ENCODE measurements around the gene SPTBN4. TPM values are rescaled to one million over a fixed set of nuclear protein-coding genes. Genes with fewer than 3 reads are reported as not detected.

The SPTBN4 gene
- polyA plus RNA-seq, 1 of the 3 experiments (the other 2 are of a cell fraction) = 3.1 TPM

- Histone ChIP-seq H2AFZ (ENCODE audit: low read depth) (no peak overlapping the region), H3K4me1 (ENCODE audit: control insufficient read depth in 1 of 2, insufficient read depth in 2 of 2, low read depth in 1 of 2, low read length in 1 of 2) (peaks cover 0 to 2% of the 10 kb centered on the region in 2 experiments; a peak in 2 of 4 replicates), H3K9me3 (no peaks in the 10 kb centered on the region), H3F3A (replicated peaks; ENCODE audit: insufficient read depth) (peaks cover 3% of the 10 kb centered on the region), H3K27me3 (ENCODE audit: insufficient read depth) (no peaks in the 10 kb centered on the region), H3K4me2 (no peak overlapping the region), H3K4me3 (ENCODE audit: low read depth in 2 of 2, low read length in 1 of 2) (no peak overlapping the region), H3K36me3 (replicated peaks in 1 of 2; ENCODE audit: control insufficient read depth in 1 of 2, insufficient read depth in 2 of 2, low read length in 1 of 2) (no peaks in the 10 kb centered on the region), H3K27ac (ENCODE audit: low read depth in 2 of 2, low read length in 1 of 2) (no peak overlapping the region), H4K20me1 (ENCODE audit: insufficient read depth) (no peaks in the 10 kb centered on the region), H3K9me2 (no peaks in the 10 kb centered on the region), H3K9ac (no peak overlapping the region), H3K79me2 (ENCODE audit: insufficient read depth) (no peaks in the 10 kb centered on the region)
- POLR2A ChIA-PET = no interaction called here
- TF ChIP-seq IRF3 (IDR thresholded peaks at IDR 0.05; ENCODE audit: low read depth, low read length) (no peak), RXRA (IDR thresholded peaks at IDR 0.05; ENCODE audit: borderline replicate concordance, low read depth) (no peak), GABPA (IDR thresholded peaks at IDR 0.05; ENCODE audit: low read depth) (no peak), CHD2 (IDR thresholded peaks at IDR 0.05; ENCODE audit: low read length, partially characterized antibody) (no peak), FOXJ3 (CRISPR knock-in tag; IDR thresholded peaks at IDR 0.05) (no peak), FOSL2 (IDR thresholded peaks at IDR 0.05; ENCODE audit: borderline replicate concordance, low read depth) (no peak), GATA2 (CRISPR knock-in tag; IDR thresholded peaks at IDR 0.05) (no peak), MAX (IDR thresholded peaks at IDR 0.05; ENCODE audit: low read depth) (no peak), RCOR1 (IDR thresholded peaks at IDR 0.05; ENCODE audit: low read length) (no peak), CTCF (IDR thresholded peaks at IDR 0.05) (no peak)
- 91% methylated on average over 4 of the region's 4 CpGs for WGBS (ENCODE audit: low lambda C conversion rate)
- DNase-seq = no peak
- CTCF ChIA-PET = no interaction called here
These were observed 17.3 kb upstream of the SPTBN4 start for GRCh38 chr19:40449506-40449905.

- no peaks in the 10 kb centered on the region for H3K9me2 ChIP-seq
- H3K79me2 ChIP-seq (ENCODE audit: insufficient read depth) = no peaks in the 10 kb centered on the region
- no peak for DNase-seq
- H3K9me3 ChIP-seq = no peaks in the 10 kb centered on the region
- H3K4me2 ChIP-seq = no peak overlapping the region
- no peak overlapping the region for H3K4me3 ChIP-seq (ENCODE audit: low read depth in 2 of 2, low read length in 1 of 2)
- no peak overlapping the region for H2AFZ ChIP-seq (ENCODE audit: low read depth)
- peaks cover 0 to 3% of the 10 kb centered on the region in 2 experiments for H3K36me3 ChIP-seq (replicated peaks in 1 of 2; ENCODE audit: control insufficient read depth in 1 of 2, insufficient read depth in 2 of 2, low read length in 1 of 2)
- H3K27me3 ChIP-seq (ENCODE audit: insufficient read depth) = no peaks in the 10 kb centered on the region
- 94% methylated on average over 4 of the region's 4 CpGs for WGBS (ENCODE audit: low lambda C conversion rate)
- no peaks in the 10 kb centered on the region for H4K20me1 ChIP-seq (ENCODE audit: insufficient read depth)
- POLR2A ChIA-PET = no interaction called here
- H3K4me1 ChIP-seq (ENCODE audit: control insufficient read depth in 1 of 2, insufficient read depth in 2 of 2, low read depth in 1 of 2, low read length in 1 of 2) = no peaks in the 10 kb centered on the region
- H3K9ac ChIP-seq = no peak overlapping the region
- H3K27ac ChIP-seq (ENCODE audit: low read depth in 2 of 2, low read length in 1 of 2) = no peak overlapping the region
- CTCF ChIA-PET = interaction anchor here (0.6 to 6.2 kb wide), 2 partner anchors 14 to 78 kb away, joined by 3 to 49 read pairs; no protein-coding TSS in a partner anchor
- H3F3A ChIP-seq (replicated peaks; ENCODE audit: insufficient read depth) = no peaks in the 10 kb centered on the region
- TF ChIP-seq RFX5 (IDR thresholded peaks at IDR 0.05; ENCODE audit: low read length) (no peak), SMC3 (IDR thresholded peaks at IDR 0.05; ENCODE audit: low read depth, low read length) (no peak), FOXM1 (IDR thresholded peaks at IDR 0.05; ENCODE audit: low read depth) (no peak), NFIC (IDR thresholded peaks at IDR 0.05; ENCODE audit: borderline replicate concordance) (no peak), JUND (IDR thresholded peaks at IDR 0.05) (no peak), YY1 (IDR thresholded peaks at IDR 0.05; ENCODE audit: low read depth) (no peak), FOSL2 (IDR thresholded peaks at IDR 0.05; ENCODE audit: borderline replicate concordance, low read depth) (no peak), POLR2AphosphoS5 (IDR thresholded peaks at IDR 0.05; ENCODE audit: low read depth, low read length) (no peak), REST (IDR thresholded peaks at IDR 0.05; ENCODE audit: low read depth, low read length) (no peak), EZH2phosphoT487 (IDR thresholded peaks at IDR 0.05; ENCODE audit: borderline replicate concordance, low read depth) (no peak), CHD2 (IDR thresholded peaks at IDR 0.05; ENCODE audit: low read length, partially characterized antibody) (no peak), PBX3 (IDR thresholded peaks at IDR 0.05) (no peak), GABPA (IDR thresholded peaks at IDR 0.05; ENCODE audit: low read depth) (no peak), EP300 (IDR thresholded peaks at IDR 0.05; ENCODE audit: borderline replicate concordance in 1 of 2, low read depth in 1 of 2, low read length in 1 of 2) (no peak), MEF2A (IDR thresholded peaks at IDR 0.05; ENCODE audit: borderline replicate concordance, low read depth) (no peak)
These were observed 16.1 kb upstream of the SPTBN4 start for GRCh38 chr19:40450664-40451063.
